Activated CD8-positive, alpha-beta memory T cell treated with anti-CD3 and anti-CD28 coated beads for 48 hours (primary cell): ENCODE results near the gene NUP37.
"Not testable (repeated sequence)": the region's sequence is repeated elsewhere in the genome, so short reads cannot be mapped to it uniquely, and the experiment has no call there.

ENCODE experiments used
- DNase-seq, 3 experiments: peaks; one replicate each; pipeline ENCODE4 v3.0.0-alpha.2; 2020; ENCODE audit warnings: low read depth in 2 of 3, low spot score in 2 of 3

NUP37 gene, protein sequence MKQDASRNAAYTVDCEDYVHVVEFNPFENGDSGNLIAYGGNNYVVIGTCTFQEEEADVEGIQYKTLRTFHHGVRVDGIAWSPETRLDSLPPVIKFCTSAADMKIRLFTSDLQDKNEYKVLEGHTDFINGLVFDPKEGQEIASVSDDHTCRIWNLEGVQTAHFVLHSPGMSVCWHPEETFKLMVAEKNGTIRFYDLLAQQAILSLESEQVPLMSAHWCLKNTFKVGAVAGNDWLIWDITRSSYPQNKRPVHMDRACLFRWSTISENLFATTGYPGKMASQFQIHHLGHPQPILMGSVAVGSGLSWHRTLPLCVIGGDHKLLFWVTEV

DNA sequence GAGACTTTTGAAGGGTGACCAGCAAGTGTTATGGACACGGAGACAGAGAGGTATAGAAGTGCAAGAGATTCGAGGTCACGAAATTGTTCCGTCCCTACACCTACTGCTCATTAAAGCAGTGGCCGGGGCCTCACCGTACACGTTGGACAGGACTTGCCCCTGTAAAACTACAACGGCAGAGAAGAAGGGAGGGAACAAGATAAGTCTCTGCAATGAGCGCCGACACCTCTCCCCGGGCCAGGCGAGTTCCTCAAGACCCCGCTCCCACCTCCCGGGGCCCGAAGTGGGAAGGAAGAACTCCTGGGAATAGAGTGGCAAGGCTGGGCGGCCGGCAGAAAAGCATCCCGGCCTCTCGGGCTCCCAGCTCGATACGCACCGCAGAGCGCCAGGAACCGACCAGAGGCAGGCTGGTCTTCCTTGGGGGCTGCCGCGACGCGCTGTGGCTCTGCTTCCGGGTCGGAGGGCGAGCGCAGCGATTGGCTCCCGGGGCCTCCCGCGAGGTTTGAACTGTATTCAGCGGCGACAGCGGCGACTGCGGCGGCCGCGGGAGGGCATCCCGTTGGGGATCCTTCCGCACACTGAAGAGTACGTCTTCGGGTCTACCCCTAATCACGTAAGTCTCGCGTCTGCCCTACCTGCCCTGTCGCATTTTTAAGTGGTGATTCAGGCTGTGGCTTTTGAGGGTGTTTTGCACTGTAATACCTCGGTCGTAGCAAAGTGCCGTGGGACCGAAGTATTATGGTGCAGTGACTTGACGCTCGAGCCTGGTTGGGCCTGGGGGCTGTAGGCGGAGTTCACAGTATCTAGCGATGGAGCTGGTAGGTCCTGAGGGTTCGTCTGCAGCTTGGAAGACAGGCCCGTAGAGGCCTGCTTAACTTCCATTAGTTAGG, at the start of gene NUP37, which contains the start of gene PARPBP:
TSS of gene NUP37 (minus strand) at position 441 of the 890 bp plus-strand sequence. CDS start 1,596 bp downstream, outside the sequence.
TSS of gene PARPBP (plus strand) at position 510 of the 890 bp plus-strand sequence. CDS start 3,706 bp downstream, outside the sequence.
- peak; percentile 63 to 82 (median 75) for DNase-seq

DNA sequence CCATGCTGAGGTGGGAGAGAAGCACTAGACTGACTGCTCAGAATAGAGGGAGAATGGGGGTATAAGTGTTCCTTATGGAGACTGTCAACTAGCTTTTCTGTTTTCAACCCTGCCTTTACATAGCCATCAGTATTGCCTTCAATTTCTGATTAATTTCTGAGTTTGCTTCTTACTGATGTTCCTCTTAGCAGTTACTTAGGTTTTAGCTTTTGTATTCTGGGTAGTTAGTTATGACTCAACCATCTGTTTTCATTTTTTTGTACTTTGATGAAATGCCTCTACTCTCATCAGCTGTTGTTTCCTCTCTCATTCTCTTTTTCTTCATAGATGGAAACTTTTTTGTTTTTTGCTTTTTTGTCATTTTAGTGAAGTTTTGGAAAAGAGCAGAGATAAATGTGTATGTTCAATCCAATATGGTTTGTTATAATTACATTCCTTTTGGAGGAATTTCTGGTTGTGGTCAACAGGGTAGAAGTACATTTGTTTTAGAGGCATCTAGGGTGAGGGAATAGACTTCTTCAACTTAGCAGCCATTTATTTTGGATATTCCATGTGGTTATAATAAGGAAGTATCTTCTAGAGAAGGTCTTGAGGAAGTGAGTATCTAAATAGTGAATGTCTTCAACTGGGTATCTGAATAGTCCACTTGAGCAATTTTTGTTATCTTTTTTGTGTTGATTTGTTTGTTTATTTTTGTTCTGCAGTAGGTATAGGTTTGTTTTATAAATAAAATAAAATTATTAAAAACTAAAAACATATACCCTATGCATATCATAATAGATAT, 48.1 kb upstream of the NUP37 start:
- DNase-seq, result no peak

DNA sequence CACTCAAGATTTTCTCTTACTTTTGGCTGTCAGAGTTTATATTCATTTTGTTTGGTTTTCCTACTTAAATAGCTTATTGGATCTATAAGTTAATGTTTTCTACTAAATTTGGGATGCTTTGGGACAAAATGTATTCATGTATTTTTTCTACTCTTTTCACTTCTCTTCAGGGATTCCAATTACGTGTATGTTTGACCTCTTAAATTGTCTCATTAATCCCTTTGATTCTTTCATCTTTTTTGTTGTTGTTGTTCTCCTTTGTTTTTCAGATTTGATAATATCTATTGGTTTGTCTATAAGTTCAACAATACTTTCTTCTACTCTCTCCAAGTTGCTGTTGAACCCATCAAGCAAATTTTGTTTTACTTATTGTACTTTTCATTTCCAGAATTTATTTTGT, 43.5 kb upstream of the NUP37 start:
- DNase-seq, result no peak

DNA sequence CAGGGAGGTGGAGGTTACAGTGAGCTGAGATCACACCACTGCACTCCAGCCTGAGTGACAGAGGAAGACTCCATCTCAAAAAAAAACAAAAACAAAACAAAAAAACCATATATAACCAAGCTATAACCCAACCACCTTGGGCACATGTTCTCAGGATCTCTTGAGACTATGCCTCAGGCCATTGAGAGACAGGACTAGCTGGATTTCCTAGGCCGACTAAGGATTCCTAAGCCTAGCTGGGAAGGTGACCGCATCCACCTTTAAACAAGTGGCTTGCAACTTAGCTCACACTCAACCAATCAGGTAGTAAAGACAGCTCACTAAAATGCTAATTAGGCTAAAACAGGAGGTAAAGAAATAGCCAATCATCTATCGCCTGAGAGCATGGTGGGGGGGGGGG, 35.3 kb upstream of the NUP37 start:
- DNase-seq, result not testable (repeated sequence)

DNA sequence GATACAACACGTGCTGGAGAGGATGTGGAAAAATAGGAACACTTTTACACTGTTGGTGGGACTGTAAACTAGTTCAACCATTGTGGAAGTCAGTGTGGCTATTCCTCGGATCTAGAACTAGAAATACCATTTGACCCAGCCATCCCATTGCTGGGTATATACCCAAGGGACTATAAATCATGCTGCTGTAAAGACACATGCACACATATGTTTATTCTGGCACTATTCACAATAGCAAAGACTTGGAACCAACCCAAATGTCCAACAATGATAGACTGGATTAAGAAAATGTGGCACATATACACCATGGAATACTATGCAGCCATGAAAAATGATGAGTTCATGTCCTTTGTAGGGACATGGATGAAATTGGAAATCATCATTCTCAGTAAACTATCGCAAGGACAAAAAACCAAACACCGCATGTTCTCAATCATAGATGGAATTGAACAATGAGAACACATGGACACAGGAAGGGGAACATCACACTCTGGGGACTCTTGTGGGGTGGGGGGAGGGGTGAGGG, 27.2 kb upstream of the NUP37 start:
- DNase-seq, result not testable (repeated sequence)

DNA sequence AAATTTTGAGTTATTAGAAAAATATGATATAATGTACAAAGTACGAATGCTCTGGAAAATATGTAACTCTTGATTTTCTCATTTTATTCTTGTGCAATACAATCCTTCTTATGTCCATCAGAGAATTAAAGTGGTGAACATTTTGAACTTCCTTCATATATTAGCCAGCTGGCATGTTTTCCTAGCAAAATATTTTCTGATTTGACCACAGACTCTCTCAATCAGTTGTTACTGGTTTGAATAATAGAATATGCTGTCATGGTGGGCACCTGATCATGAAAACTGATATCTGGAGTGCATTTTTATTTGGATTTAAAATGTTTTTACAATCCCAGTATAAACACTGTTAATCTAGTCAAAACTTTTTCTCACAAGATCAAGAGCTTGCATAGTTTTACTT, 24.3 kb upstream of the NUP37 start:
- no peak for DNase-seq

DNA sequence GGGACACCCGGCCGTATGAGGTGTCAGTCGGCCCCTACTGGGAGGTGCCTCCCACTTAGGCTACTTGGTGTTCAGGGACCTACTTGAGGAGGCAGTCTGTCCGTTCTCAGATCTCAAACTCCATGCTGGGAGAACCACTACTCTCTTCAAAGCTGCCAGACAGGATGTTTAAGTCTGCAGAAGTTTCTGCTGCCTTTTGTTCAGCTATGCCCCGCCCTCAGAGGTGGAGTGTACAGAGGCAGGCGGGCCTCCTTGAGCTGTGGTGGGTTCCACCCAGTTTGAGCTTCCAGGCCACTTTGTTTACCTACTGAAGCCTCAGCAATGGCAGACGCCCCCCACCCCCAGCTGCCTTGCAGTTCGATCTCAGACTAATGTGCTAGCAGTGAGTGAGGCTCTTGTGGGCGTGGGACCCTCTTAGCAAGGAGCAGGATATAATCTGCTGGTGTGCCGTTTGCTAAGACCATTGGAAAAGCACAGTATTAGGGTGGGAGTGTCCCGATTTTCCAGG, 23.0 kb upstream of the NUP37 start:
- not testable (repeated sequence) for DNase-seq

DNA sequence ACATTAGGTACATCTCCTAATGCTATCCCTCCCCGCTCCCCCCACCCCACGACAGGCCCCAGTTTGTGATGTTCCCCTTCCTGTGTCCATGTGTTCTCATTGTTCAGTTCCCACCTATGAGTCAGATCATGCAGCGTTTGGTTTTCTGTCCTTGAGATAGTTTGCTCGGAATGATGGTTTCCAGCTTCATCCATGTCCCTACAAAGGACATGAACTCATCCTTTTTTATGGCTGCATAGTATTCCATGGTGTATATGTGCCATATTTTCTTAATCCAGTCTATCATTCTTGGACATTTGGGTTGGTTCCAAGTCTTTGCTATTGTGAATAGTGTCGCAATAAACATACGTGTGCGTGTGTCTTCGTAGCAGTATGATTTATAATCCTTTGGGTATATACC, 17.7 kb upstream of the NUP37 start:
- not testable (repeated sequence) for DNase-seq

DNA sequence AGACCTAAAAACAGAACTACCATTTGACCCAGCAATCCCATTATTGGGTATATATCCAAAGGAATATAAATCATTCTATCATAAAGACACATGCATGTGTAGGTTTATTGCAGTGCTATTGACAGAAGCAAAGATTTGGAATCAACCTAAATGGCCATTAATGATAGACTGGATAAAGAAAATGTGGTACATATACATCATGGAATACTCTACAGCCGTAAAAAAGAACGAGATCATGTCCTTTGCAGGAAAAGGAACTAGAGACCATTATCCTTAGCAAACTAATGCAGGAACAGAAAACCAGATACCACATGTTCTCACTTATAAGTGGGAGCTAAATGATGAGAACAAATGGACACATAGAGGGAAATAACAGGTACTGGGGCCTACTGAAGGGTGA, 11.5 kb upstream of the NUP37 start:
- DNase-seq, result not testable (repeated sequence)

DNA sequence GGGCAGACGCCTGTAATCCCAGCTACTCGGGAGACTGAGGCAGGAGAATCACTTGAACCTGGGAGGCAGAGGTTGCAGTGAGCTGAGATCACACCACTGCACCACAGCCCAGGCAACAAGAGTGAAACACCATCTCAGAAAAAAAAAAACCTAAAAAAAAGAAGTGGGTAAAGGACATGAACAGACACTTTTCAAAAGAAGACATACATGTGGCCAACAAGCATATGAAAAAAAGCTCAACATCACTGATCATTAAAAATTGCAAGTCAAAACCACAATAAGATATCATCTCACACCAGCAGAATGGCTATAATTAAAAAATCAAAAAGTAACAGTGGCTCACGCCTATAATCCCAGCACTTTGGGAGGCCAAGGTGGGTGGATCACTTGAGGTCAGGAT, 10.8 kb upstream of the NUP37 start:
- DNase-seq, result not testable (repeated sequence)

DNA sequence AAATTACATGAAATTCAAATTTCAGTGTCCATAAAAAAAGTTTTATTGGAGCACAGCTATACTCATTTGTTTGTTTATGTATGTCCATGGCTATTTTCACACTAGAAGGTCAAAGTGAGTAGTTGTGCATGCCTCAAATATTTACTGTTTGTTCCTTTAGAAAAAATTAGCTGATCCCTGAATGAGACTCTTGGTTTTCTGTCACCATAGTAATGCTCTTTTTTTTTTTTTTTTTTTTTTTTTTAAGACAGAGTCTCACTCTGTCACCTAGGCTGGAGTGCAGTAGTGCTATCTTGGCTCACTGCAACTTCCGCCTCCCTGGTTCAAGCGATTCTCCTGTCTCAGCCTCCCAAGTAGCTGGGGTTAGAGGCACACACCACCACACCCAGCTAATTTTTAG, 1.4 kb upstream of the NUP37 start:
- DNase-seq, result not testable (repeated sequence)

DNA sequence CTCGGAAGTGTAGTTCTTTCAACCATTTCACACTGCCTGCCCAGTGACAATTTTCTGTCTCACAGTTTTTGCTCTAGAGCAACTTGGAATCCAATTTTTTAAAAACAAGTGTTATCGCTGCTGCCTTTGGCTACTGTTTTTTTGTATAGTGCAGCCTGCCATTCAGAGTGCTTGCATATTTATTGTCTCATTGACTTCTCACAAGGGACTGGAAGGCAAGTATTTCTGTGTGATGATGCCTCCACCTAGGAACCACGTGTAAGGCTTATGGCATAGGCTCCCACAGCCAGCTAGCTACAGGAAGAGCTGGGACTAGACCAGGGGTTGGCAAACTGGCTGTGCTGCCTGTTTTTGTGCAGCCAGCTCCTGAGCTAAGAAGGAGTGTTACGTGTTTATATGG, 972 bp upstream of the NUP37 start:
- DNase-seq, result no peak

DNA sequence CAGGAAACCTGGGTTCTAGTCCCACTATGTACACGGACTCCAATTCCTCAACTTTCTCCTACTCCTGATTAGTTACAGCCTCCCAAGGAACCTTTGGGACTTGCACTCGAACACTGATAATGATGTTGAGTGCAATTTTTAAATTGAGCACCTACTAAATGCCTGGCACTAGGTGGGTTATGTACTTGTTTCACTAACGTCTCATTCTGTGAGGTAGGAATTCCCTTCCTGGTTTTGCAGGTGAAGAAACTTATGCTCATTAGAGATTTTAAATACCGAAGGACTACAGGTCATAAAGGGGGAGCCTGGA, 605 bp upstream of the NUP37 start:
- no peak for DNase-seq

DNA sequence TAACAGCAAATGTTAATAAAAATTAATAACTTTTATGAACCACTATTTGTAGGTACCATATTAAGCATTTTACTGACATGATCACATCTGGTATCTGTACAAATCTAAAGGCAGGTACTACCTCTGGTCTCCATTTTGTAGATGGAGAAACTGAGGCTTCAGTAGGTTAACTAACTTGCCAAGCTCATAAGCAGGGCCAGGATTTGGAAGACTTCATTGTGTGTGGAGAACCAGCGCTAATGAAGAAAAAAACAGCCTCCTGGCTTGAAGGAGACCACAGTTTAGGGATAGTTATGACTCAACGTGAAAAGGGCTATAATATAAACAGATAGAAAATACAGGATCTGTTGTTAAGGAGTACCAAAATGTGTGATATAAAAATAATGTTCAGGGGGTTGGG, 1.0 kb downstream of the NUP37 start:
- DNase-seq, result no peak

DNA sequence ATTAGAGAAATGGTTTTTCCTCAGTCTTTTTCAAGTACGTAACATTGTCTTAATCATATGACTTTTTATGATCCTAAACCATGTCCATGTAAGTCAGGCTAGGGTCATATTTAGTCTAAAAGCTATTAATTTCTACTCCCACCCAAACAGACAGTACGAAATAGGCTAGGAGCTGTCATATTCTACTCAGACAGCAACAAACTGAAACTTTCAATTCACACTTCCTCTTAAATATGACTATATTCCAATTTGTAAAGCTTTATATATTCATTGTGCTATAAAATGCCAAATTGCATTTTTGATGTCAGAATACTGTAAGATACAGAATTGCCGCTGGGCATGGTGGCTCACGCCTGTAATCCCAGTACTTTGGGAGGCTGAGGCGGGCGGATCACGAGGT, 3.5 kb downstream of the NUP37 start:
- no peak for DNase-seq

DNA sequence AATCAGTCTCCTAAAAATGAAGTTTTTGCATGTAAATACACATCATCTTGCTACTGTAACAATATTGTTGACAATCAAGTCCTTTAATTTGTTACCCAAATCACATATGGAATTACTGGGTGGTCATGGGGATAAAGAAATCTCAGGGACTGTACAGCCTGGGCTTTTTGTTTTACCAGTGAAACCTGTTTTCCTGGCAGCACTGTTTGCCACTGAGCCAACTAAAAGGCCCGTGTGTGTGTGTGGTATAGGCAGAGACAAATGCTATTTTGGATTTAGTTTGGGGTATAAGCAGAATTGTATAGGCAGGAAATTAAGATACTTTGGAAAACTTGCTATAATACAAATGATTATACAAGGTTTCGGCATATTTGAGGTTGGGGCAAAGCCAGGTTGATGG, 5.7 kb downstream of the NUP37 start:
- DNase-seq, result no peak

DNA sequence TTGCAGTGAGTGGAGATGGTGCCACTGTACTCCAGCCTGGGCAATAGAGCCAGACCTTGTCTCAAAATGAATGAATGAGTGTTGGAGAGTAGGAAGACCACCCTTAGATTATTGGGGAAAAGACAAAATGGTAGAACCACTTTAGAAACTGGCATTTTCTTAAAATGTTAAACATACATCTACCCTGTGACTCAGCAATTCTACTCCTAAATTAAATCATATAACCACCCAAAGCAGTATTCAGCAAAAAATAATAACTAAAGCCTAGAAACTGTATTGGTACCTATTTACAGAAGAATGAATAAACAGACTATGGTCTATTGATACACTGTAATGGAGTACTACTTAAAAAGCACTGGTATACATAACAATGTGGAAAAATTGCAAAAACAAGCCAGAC, 9.1 kb downstream of the NUP37 start:
- no peak for DNase-seq

DNA sequence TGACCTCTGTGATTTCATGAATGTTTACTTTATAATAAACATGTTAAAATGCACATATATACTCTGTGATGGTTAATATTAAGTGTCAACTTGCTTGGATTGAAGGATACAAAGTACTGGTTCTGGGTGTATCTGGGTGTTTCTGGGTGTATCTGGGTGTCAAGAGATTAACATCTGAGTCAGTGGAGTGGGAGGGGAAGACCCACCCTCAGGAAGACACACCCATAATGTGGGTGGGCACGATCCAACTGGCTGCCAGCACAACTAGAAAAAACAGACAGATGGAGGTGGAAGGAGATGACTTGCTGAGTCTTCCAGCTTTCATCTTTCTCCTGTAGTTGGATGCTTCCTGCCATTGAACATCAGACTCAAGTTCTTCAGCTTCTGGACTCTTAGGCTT, 11.9 kb downstream of the NUP37 start:
- no peak for DNase-seq

DNA sequence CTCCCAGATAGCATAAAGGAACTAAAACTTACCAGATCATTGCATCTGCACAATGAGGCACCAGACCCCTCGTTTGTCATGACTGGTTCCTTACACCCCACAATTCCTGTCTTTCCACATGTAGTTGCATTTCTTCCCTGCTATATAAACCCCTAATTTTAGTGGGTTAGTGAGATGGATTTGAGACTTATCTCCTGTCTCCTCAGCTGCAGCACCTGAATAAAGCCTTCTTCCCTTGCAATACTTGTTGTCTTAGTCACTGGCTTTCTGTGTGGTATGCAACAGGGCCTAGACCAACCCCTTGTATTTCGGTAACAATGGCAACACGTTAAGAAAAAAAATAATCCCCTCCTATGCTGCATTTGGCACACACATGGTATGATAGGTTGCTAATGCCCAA, 13.0 kb downstream of the NUP37 start:
- no peak for DNase-seq

DNA sequence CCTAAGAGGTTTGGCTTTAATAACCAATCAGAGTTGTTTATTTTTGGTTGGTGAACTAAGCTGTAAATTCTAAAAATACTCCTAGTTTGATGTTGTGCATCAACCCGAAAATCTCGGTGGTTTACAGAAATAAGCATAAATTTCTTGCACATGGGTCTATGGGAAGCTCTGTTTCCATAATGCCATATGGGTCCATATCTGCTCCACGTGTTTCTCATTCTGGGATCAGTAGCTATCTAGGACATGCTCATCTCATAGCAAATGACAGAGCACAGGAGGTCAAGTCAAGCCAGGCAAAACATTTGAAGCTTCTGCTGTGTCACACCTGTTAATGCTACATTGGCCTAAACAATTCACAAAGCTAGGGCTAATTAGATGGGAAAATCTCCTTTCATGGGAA, 23.1 kb downstream of the NUP37 start:
- no peak for DNase-seq

DNA sequence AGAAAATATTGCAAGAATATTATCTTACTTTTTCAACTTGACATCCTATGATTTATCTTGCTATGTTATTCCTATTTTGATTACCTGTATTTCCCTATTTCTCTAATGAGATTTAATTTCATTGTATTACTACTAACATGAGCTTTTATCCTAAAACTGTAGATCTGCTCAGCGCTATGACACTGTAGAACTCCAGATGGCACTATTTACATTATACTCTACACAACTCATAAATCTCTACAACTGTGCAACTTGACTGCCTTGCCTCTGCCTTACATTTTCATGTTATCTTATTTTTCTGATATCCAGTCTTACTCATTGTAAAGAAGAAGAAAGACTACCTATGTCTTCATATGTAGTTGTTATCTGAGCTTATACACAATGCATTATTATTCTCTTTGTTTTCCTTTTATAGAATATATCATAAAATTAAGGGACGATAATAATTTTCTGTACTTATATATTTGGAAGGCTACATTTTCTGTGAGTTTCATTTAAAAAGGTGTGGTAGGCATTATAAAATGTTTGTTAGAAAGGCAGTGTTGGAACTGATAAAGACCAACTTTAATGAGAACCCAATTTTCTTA, 24.1 kb downstream of the NUP37 start:
- DNase-seq, result no peak
